Stimulated activated memory B cell treated with anti-CD40 and anti-IgM and Interleukin-4, amounts not matched to agents 10 μg/mL and 1 μg/mL and 100 μg/mL, for 72 hours (primary cell): ENCODE data around the gene SLC2A4RG.

Experiments
- ATAC-seq: fragments of 150-1000 bp; cut with Tn5 transposase; 2 replicates; pipeline ENCODE4 v1.10.0; 2021
- H3K27ac Mint-ChIP-seq: one replicate; pipeline ENCODE4 v1.8.0; 2022; ENCODE audit warnings: mild to moderate bottlenecking, mixed read lengths
- H3K27me3 Mint-ChIP-seq: one replicate; pipeline ENCODE4 v1.8.0; 2022; ENCODE audit warnings: mixed read lengths
- H3K36me3 Mint-ChIP-seq: one replicate; pipeline ENCODE4 v1.8.0; 2022; ENCODE audit warnings: mixed read lengths
- H3K4me1 Mint-ChIP-seq: one replicate; pipeline ENCODE4 v1.8.0; 2022; ENCODE audit warnings: mixed read lengths
- H3K4me3 Mint-ChIP-seq: one replicate; pipeline ENCODE4 v1.8.0; 2022; ENCODE audit warnings: mild to moderate bottlenecking, moderate library complexity, mixed read lengths
- H3K9me3 Mint-ChIP-seq: one replicate; pipeline ENCODE4 v1.8.0; 2022; ENCODE audit warnings: mixed read lengths

The SLC2A4RG gene, protein sequence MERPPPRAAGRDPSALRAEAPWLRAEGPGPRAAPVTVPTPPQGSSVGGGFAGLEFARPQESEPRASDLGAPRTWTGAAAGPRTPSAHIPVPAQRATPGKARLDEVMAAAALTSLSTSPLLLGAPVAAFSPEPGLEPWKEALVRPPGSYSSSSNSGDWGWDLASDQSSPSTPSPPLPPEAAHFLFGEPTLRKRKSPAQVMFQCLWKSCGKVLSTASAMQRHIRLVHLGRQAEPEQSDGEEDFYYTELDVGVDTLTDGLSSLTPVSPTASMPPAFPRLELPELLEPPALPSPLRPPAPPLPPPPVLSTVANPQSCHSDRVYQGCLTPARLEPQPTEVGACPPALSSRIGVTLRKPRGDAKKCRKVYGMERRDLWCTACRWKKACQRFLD

DNA sequence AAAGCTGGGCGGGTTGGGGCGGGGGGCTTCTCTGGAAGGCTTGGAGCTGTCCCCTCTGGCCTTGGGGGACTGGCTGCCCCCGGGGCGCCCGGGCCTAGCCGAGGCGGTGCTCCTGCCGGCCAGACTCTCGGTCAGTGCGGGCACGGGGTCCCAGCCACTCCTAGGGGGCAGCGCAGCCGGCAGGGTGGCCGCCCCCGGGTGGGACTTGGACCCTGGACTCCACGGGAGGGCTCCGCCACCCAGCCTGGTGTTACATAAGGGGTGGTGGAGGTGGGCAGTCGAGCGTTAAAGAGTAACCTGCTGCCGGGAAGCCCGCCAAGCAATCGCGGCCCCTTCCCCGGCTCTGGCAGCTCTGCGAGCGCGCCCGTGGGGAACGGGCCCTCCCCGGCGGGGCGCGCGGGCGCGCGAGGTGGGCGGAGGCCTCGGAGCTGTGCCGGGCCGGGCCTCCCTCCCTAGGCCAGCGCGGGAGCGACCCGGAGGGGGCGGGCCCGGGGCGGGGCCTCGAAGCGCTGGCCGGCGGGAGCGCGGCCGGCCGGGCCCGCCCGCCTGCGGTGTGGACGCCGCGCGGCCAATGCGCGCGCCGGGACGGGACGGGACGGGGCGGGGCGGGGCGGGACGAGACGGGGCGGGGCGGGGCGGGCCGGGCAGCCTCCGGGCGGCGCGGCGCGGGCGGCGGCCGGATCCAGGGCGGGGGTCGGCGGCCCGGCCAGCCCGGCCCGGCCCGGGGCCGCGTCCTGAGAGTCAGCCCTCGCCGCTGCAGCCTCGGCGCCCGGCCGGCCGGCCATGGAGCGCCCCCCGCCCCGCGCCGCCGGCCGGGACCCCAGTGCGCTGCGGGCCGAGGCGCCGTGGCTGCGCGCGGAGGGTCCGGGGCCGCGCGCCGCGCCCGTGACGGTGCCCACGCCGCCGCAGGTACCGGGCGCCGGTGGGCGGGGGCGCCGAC is at the start of gene SLC2A4RG:
Gene SLC2A4RG (plus strand): TSS at position 647 of the 940 bp plus-strand sequence. CDS start 137 bp downstream, at position 784.
- Mint-ChIP-seq H3K9me3 (no peaks in the 10 kb centered on the region), H3K36me3 (peaks cover 6% of the 10 kb centered on the region), H3K27ac (no peak within 1 kb of the TSS), H3K4me3 (peak within 1 kb of the TSS; percentile 53), H3K27me3 (no peaks in the 10 kb centered on the region), H3K4me1 (peaks cover 26% of the 10 kb centered on the region)
- peak; percentile 82 for ATAC-seq

DNA sequence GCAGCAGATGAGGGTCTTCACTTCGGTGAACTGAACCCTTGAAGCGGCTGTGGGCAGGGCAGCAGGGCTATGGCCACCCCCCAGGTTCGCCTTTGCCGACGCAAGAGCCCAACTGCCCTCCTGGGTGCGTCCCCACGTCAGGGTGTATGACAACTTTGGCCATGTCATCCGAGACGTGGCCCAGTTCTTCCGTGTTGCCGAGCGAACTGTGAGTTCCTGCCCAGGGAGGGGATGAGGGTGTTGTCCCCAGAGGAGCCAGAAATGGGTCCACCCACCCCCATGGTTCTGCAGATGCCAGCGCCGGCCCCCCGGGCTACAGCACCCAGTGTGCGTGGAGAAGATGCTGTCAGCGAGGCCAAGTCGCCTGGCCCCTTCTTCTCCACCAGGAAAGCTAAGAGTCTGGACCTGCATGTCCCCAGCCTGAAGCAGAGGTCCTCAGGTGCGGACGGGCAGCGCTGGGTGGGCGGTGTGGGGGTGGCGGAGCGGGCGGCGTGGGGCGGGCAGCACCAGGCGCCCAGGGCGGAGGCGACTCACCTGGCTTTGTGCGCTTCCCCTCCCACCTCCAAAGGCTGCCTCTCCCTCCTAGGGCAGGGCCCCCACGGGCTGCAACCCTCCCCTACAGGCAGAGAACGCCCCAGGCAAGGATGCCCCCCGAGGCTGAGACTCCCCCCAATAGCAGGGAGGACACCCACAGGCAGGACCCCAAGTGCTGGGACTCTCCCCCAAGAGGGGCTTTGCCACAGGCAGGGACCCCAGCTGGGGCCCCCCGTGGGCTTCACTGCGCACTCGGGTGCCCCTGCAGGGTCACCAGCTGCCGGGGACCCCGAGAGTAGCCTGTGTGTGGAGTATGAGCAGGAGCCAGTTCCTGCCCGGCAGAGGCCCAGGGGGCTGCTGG is 49.3 kb upstream of the SLC2A4RG start:
- Mint-ChIP-seq H3K4me1 (peaks cover 9% of the 10 kb centered on the region), H3K36me3 (peaks cover 10% of the 10 kb centered on the region), H3K9me3 (no peaks in the 10 kb centered on the region), H3K27ac (no peak overlapping the region), H3K27me3 (no peaks in the 10 kb centered on the region), H3K4me3 (no peak overlapping the region)
- ATAC-seq, result no peak

DNA sequence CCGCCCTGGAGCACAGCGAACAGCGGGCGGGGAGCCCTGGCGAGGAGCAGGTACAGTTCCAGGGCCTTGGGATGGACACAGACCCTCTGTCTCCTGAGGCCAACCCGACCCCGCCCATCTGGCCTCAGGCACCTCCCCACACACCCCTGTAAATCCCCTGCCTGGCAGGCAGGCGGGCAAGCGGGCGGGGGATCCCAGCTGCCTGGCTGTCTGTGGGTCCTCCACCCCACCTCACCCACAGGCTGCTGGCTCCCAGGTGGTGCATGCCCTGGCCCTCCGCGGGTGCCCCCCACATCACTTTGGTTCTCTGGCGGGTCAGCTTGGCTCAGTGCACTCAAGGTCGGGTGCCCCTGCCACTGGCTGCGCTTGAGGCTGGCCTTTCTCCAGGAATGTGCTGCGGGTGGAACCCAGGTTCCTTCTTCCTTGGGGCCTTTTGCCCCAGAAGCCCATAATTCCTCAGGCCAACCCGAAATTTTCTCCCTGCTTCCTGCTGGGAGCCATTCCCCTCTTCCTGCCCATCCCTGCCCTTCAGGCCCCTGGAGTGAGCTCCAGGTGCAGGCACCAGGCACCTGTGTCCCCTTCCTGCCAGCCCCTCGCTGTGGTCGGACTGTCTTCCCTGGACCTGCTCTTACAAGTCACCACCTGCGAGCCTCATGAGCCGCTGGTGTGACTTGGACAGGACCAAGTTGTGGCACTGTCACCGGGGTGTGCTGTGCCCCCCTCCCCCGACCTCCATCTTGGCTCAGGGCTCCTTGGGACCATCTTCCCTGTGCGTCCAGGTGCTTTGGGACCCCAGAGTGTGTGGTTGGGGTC is 48.5 kb upstream of the SLC2A4RG start:
- peaks cover 10% of the 10 kb centered on the region for H3K36me3 Mint-ChIP-seq
- H3K9me3 Mint-ChIP-seq, result no peaks in the 10 kb centered on the region
- ATAC-seq, result peak; percentile 13
- no peak overlapping the region for H3K4me3 Mint-ChIP-seq
- H3K4me1 Mint-ChIP-seq, result peaks cover 11% of the 10 kb centered on the region
- no peaks in the 10 kb centered on the region for H3K27me3 Mint-ChIP-seq
- H3K27ac Mint-ChIP-seq, result no peak overlapping the region

DNA sequence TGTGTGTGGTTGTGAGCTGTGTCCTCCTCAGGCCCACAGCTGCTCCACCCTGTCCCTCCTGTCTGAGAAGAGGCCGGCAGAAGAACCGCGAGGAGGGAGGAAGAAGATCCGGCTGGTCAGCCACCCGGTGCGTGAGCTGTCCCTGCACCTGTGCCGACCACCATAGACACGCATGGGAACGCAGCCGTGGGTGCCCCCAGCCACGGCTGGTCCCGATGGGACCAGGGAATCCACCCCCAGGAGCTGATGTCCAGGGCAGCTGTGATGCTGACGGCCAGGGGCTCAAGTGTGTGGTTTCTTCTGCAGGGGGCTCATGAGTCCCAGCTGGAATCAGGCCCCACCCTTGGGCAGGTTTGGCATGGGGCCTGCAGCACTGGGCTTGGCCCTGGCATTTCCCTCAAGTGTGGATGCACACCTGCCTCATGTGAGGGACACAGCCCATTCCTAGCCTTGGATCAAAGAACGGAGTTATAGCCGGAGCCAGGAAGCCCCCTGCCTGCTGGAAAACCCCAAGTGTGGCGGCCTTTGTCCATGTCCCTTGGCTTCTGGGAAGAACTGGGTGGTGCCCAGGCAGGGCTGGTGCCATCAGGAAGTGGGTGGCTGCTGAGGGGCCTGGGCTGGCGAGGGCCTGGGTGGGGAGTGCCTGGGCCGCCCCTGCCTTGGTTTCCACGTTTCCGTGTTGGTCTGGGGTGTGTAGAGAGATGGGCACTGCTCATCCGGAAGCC is 47.7 kb upstream of the SLC2A4RG start:
- ATAC-seq, result no peak
- no peak overlapping the region for H3K27ac Mint-ChIP-seq

DNA sequence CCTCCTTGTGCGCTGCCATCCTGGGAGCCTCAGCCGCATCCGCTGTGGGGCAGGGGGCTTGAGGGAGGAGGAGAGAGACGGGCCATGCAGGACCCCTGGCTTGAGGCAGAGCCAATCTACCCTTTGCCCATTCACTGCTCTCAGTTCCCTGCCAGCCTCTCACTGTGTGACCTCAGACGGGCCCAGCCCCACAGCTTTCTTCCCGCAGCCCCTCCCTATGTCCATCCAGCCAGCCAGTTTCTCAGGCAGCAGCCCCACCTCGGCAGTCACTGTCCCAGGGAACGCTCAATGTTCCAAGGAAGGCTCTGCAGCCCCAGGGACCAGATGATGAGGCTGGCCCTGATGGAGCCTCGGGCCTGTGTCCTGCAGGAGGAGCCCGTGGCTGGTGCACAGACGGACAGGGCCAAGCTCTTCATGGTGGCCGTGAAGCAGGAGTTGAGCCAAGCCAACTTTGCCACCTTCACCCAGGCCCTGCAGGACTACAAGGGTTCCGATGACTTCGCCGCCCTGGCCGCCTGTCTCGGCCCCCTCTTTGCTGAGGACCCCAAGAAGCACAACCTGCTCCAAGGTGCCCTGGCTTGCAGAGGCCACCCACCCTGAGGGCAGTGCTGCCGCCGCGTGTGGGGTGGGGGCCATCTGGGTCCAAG is 47.0 kb upstream of the SLC2A4RG start:
- Mint-ChIP-seq H3K27ac (no peak overlapping the region), H3K4me3 (no peak overlapping the region), H3K36me3 (peaks cover 10% of the 10 kb centered on the region)

More for the DNA sequence above, 47.7 kb upstream of the SLC2A4RG start:
- Mint-ChIP-seq H3K4me1 (peaks cover 15% of the 10 kb centered on the region), H3K36me3 (peaks cover 10% of the 10 kb centered on the region), H3K4me3 (no peak overlapping the region), H3K9me3 (no peaks in the 10 kb centered on the region), H3K27me3 (no peaks in the 10 kb centered on the region)

DNA sequence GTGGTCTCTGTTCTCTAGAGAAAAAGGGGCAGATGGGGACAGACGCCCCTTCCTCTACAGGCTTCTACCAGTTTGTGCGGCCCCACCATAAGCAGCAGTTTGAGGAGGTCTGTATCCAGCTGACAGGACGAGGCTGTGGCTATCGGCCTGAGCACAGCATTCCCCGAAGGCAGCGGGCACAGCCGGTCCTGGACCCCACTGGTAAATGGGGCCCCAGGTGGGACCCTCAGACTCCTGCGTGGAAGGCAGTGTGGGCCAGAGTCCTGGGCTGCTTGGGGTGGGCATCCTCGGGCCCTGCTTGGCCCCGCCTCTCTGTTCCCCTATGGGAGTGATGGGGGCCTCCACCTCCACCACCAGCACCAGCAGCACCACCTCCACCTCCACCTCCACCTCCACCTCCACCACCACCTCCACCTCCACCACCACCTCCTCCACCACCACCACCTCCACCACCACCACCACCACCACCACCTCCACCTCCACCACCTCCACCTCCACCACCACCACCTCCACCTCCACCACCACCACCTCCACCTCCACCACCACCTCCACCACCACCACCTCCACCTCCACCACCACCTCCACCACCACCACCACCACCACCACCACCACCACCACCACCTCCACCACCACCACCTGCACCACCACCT is 46.4 kb upstream of the SLC2A4RG start:
- H3K27ac Mint-ChIP-seq, result peak overlapping the region; percentile 57
- peaks cover 28% of the 10 kb centered on the region for H3K4me1 Mint-ChIP-seq
- H3K27me3 Mint-ChIP-seq, result no peaks in the 10 kb centered on the region
- no peak overlapping the region for H3K4me3 Mint-ChIP-seq
- ATAC-seq, result no peak
- no peaks in the 10 kb centered on the region for H3K9me3 Mint-ChIP-seq
- H3K36me3 Mint-ChIP-seq, result peaks cover 10% of the 10 kb centered on the region

More for the DNA sequence above, 47.0 kb upstream of the SLC2A4RG start:
- no peaks in the 10 kb centered on the region for H3K9me3 Mint-ChIP-seq
- peaks cover 22% of the 10 kb centered on the region for H3K4me1 Mint-ChIP-seq
- ATAC-seq, result no peak
- no peaks in the 10 kb centered on the region for H3K27me3 Mint-ChIP-seq

DNA sequence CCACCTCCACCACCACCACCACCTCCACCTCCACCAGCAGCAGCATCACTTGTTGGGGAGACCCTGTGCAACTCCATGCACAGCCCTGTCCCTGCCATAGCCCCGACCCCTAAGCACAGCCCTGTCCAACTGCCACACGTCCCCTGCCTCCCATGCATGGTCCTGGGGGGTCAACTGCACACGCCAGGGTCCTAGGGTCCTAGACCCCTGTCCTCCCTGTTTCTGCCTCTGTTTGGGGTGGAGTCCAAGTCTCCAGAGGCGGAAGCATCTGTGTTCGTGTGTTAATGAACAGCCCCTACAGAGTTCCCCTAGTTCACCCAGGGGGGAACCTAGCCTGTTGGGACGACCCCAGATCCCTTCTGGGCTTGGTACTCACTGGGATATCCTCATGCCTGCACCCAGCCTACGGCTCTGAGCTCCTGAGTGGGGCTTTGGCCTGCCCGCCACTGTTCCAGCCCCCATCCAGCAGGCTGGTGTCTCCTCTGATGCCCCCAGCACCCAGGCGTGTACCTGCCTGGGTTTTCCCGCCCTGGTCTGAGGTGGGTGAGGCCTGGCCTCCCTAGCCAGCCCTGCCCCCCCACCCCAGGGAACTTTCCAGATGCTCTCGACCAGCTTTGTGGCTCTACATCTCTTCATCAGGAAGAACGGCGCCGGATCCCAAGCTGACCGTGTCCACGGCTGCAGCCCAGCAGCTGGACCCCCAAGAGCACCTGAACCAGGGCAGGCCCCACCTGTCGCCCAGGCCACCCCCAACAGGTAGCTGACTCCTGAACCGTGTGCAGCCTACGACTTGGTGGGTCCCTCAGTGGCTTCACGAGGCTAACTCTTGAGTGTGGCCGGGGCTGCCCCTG is 45.6 kb upstream of the SLC2A4RG start:
- Mint-ChIP-seq H3K4me1 (peaks cover 31% of the 10 kb centered on the region), H3K27me3 (no peaks in the 10 kb centered on the region), H3K27ac (peak overlapping the region; percentile 57), H3K36me3 (peaks cover 10% of the 10 kb centered on the region), H3K9me3 (no peaks in the 10 kb centered on the region), H3K4me3 (peak overlapping the region; percentile 26)
- ATAC-seq, result no peak

DNA sequence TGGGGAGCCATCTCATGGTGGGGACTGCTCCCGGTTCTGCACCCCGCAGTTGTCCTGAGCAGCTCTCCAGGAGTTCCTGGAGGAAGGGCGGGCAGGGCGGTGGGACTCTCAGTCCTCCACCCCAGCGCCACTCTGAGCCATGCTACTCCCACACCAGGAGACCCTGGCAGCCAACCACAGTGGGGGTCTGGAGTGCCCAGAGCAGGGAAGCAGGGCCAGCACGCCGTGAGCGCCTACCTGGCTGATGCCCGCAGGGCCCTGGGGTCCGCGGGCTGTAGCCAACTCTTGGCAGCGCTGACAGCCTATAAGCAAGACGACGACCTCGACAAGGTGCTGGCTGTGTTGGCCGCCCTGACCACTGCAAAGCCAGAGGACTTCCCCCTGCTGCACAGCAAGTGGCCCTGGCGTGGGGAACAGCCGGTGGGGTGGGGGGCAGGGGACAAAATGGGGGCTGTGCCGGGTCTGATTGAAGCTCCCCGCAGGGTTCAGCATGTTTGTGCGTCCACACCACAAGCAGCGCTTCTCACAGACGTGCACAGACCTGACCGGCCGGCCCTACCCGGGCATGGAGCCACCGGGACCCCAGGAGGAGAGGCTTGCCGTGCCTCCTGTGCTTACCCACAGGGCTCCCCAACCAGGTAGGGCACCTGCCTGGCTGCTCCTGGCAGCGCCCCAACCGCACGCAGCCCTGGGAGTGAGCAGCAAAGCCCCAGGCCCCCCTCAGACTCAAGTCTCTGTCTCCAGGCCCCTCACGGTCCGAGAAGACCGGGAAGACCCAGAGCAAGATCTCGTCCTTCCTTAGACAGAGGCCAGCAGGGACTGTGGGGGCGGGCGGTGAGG is 44.8 kb upstream of the SLC2A4RG start:
- no peak for ATAC-seq
- no peak overlapping the region for H3K27ac Mint-ChIP-seq
- no peak overlapping the region for H3K4me3 Mint-ChIP-seq
- peaks cover 39% of the 10 kb centered on the region for H3K4me1 Mint-ChIP-seq
- no peaks in the 10 kb centered on the region for H3K9me3 Mint-ChIP-seq
- peaks cover 10% of the 10 kb centered on the region for H3K36me3 Mint-ChIP-seq
- H3K27me3 Mint-ChIP-seq, result no peaks in the 10 kb centered on the region

DNA sequence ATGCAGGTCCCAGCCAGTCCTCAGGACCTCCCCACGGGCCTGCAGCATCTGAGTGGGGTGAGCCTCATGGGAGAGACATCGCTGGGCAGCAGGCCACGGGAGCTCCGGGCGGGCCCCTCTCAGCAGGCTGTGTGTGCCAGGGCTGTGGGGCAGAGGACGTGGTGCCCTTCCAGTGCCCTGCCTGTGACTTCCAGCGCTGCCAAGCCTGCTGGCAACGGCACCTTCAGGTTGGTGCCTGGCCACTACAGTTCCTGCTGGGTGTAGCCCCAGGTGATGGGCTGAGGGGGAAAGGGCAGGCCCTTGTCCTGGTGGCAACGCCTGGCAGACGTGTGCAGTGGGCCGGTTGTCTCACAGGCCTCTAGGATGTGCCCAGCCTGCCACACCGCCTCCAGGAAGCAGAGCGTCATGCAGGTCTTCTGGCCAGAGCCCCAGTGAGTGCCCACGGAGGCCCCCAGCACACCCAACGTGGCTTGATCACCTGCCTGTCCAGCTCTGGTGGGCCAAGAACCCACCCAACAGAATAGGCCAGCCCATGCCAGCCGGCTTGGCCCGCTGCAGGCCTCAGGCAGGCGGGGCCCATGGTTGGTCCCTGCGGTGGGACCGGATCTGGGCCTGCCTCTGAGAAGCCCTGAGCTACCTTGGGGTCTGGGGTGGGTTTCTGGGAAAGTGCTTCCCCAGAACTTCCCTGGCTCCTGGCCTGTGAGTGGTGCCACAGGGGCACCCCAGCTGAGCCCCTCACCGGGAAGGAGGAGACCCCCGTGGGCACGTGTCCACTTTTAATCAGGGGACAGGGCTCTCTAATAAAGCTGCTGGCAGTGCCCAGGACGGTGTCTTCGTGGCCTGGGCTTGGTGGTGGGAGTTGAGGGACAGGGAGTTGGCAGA is 43.9 kb upstream of the SLC2A4RG start:
- no peak for ATAC-seq
- Mint-ChIP-seq H3K36me3 (peaks cover 10% of the 10 kb centered on the region), H3K9me3 (no peaks in the 10 kb centered on the region), H3K4me1 (peaks cover 48% of the 10 kb centered on the region), H3K4me3 (no peak overlapping the region), H3K27ac (no peak overlapping the region), H3K27me3 (no peaks in the 10 kb centered on the region)

DNA sequence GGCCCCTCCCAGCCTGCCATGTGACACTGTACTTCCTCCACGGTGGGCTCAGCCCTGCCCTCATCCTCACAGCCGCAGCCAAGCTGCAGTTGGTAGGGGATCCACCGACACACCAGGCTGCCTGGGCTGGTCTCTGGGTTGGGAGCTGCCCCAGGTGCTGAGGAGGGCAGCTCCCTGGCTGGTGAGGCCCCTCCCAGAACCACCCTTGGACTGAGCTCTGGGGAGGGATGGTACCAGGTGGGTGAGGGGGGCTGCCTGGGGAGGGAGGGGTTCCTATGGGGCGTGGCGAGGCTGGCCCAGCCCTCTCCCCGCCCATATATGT is 43.3 kb upstream of the SLC2A4RG start:
- Mint-ChIP-seq H3K4me3 (no peak overlapping the region), H3K27me3 (no peaks in the 10 kb centered on the region), H3K36me3 (peaks cover 10% of the 10 kb centered on the region), H3K9me3 (no peaks in the 10 kb centered on the region), H3K4me1 (peaks cover 44% of the 10 kb centered on the region), H3K27ac (no peak overlapping the region)
- ATAC-seq, result peak; percentile 22
